Stimulated activated CD8-positive, alpha-beta memory T cell treated with anti-CD3 and anti-CD28 coated beads, Interleukin-15, amount 100 ng/mL, for 1 hour (primary cell): Measurements from ENCODE around the gene EBF4.

ENCODE experiments used
- DNase-seq: peaks from one replicate; pipeline ENCODE4 v3.0.0-alpha.2; 2020; ENCODE audit warnings: low read depth

The EBF4 gene

GRCh38 chr20:2745060-2745910 lies 52.7 kb downstream of the EBF4 start:
- no peak for DNase-seq

- DNase-seq: no peak
Observed at GRCh38 chr20:2745936-2746635, 53.5 kb downstream of the EBF4 start.

DNA sequence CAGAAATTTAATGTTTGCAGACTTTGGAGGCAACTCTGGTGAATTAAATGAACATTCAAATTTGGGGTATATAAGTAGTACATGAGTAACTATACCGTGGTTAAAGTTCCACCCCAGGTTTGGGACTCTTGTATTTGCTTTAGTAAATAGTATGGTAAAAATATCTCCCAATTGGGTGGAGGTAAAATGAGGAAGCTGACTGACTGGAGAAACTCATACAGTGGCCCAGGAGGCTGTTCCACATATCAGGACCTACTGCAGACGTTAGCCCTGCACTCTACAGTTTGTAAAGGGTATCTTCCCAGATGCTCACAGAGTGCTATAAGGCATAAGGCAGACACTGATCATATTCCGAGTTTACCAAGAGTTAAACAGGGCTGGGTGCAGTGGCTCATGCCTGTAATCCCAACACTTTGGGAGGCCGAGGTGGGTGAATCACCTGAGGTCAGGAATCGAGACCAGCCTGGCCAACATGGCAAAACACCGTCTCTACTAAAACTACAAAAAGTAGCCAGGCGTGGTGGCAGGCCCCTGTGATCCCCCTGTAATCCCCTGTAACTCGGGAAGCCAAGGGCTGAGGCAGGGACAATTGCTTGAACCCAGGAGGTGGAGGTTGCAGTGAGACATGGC lies 54.2 kb downstream of the EBF4 start:
- no peak for DNase-seq

DNA sequence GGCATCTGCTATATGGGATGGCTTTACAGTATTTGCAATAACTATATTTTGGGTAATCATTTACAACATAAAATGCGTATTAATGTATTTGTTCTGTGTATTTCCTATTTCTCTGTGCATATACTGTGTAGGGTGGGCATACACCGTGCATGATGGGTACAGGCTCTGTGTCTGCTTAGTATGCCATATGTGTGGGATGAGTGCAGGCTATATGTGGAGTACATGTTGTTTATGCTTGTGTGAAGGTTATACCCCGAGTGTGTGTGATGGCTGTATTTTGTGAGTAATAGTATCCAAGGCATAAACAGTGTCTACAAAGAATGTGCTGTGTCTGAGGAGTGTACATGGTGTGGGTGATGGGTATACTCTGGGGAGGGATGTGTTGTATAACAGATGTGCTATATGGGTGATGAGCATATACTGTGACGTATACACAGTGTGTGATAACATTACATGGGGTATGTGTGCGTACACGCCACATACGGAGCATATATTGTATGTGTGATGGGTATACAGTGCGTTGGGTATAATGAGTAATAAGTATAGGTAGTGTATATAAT lies 55.2 kb downstream of the EBF4 start:
- no peak for DNase-seq

- no peak for DNase-seq
Observed at GRCh38 chr20:2748551-2749342, 56.2 kb downstream of the EBF4 start.

GRCh38 chr20:2749343-2749950 lies 56.9 kb downstream of the EBF4 start:
- DNase-seq: no peak

DNA sequence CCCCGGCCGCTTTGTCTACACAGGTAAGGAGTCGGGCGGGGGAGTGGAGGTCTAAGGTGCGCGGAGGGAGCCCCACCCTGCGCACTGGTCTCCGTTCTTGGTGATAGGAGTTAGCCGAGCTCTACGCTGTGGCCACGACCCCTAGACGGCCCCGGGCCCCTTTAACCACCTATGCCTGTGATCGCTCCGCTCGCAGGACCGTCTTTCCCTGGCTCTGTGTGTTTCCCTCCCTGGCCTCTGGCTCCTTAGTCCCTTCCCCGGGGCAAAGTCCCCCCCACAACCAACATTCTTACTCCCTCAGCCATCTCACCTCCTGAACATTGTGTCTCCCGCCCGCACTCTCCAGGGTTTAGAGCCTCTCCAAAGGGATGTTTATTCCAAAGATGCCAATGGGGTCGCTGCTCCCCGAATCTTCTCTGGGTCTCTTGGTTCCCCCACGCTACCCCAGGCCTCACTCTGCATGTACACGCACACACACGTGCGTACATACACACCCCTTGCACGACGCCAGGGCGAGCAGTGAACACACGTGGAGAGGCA lies 57.4 kb downstream of the EBF4 start:
- no peak for DNase-seq

- DNase-seq: no peak
Observed at GRCh38 chr20:2750491-2751251, 58.1 kb downstream of the EBF4 start.

GRCh38 chr20:2751347-2751877 lies 58.8 kb downstream of the EBF4 start:
- DNase-seq: no peak

- no peak for DNase-seq
Observed at GRCh38 chr20:2751878-2752566, 59.4 kb downstream of the EBF4 start.

DNA sequence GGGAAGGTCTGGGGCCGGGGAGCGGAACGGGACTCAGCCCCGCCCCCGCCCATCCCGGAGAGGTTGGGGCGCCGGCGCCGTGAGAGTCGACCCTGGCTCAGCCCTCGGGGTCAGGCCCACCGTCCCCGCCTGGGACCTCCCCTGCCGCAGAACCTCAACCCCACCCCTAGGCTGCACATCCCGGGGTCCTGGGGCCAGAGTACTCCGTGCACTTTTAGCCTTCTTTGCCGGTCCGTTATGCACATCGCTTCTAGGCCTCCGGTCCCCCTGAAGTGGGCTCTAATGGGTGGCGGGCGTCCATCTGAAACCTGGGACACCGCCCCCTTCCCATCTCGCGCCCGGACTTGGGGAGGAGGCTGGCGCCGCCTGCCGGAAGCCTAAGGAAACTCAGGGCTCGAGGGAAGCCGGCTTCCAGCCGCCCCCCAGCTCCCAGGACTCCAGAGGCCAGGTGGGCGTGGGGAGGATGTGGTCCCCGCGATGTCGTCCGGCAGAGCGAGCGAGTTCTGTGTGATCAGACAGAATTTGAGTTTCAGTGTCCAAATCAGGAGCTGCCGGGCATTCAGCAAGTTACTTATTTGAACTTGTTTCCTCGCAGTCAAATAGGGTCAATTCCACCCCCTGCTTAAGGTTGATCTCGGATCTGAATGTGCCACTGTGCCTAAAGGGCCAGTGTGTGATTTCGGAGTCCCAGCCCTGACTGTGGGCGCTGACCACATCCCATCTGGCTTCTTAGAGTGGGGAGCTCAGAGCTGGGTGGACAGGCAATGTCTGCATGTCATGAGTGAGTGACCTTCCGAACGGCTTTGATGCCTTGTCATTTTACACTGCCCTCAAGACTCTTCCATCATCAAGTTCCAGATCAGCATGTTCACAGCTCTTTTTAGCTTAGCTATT lies 60.2 kb downstream of the EBF4 start:
- no peak for DNase-seq

GRCh38 chr20:2753461-2754040 lies 61.0 kb downstream of the EBF4 start:
- DNase-seq: no peak

DNA sequence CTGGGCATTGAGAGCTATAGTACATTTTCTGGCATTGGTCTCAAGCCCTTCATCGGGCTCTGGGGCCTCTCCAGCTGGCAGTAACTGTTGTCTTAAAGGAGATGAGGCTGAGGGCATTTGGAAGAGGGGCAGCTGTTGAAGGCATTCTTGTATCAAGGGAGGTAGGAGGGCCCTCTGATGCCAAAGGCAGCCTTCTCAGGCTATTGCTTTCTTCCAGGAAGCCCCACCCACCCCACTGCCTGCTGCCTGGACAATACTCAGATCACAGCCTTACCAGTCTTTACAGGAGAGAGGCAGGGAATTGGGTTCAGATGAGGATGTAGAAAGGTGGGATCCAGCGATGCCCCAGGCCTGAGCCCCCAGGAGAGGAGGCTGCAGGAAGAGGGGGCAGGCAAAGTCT lies 61.8 kb downstream of the EBF4 start:
- DNase-seq: no peak

DNA sequence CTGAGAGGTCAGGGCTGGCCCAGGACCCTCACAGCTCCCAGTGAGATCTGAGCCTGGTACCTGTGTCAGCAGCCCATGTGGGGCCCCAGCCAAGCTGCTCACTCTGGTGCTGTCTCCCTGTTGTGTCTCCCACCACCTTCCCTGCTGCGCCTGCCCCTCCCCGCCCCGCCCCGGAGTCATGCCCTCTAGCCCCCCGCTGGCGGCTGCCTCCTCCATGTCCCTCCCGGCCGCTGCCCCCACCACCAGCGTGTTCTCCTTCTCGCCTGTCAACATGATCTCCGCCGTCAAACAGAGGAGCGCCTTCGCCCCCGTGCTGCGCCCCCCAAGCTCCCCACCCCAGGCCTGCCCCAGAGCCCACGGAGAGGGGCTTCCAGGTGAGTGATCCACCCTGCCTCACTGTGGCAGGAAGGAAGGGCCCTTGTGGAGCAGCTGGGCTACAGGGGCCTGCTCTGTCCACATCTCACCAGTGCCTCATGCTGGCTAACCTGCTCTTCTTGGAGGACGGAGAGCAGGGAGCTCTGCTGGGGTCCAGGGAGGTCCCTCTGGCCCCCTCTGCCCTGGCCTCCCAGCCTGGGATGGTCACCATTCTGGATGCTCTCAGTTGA lies 63.0 kb downstream of the EBF4 start:
- no peak for DNase-seq

DNA sequence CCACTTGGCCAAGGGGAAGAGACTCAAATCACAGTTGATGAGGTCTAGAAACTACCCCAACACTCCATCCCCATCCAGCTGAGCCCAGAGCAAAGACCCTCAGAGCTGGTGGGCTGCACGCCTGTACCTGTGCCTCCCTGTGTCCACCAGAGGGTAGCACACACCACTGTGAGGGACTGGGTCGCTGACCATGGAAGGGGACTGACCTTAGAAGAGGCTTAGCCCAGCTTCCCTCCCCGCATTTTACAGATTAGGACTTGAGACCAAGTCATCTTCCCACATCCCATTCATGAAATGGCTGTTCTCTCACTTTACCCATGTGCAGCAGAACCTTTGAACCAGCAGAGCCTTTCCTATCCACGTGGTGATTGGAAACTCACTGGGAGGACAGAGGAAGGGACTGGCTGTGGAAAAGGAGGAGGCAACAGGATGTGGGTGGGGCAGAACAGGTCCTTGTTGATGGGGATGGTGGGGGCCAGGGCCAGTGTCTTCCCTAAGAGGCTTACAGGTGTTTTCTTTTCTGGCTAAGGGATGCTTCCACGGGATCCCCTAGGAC lies 63.6 kb downstream of the EBF4 start:
- no peak for DNase-seq

GRCh38 chr20:2757001-2757400 lies 64.4 kb downstream of the EBF4 start:
- DNase-seq: no peak

- no peak for DNase-seq
Observed at GRCh38 chr20:2757969-2758368, 65.4 kb downstream of the EBF4 start.
